IPS DF 4.7 (cell line): ENCODE results near the gene CHAC1.
"Not testable (repeated sequence)": the region's sequence is repeated elsewhere in the genome, so short reads cannot be mapped to it uniquely, and the experiment has no call there.

Experiments
- DNase-seq: peaks from one replicate; pipeline ENCODE4 v3.0.0-alpha.2; 2013; ENCODE audit warnings: low spot score; ENCODE audit errors: extremely low read depth

CHAC1 gene

DNA sequence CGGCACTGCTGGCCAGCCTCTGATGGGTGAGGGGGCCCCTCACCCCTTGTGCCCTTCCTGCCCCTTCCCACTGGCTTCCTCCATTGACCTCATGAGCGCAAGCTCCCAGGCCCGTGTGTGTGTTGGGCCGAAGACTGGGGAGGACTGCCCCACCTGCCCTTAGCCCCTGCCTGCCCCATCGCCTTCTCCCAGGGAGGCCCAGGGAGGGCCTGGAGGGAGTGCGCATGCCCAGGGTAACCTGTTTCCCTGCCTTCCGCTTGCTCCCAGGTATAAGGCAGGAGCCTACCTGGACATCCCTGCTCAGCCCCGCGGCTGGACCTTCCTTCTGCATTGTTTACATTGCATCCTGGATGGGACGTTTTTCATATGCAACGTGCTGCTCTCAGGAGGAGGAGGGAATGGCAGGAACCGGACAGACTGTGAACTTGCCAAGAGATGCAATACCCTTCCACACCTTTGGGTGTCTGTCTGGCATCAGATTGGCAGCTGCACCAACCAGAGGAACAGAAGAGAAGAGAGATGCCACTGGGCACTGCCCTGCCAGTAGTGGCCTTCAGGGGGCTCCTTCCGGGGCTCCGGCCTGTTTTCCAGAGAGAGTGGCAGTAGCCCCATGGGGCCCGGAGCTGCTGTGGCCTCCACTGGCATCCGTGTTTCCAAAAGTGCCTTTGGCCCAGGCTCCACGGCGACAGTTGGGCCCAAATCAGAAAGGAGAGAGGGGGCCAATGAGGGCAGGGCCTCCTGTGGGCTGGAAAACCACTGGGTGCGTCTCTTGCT is 15.3 kb upstream of the CHAC1 start:
- DNase-seq: no peak

GRCh38 chr15:40938536-40938870 is 14.8 kb upstream of the CHAC1 start:
- DNase-seq: no peak

DNA sequence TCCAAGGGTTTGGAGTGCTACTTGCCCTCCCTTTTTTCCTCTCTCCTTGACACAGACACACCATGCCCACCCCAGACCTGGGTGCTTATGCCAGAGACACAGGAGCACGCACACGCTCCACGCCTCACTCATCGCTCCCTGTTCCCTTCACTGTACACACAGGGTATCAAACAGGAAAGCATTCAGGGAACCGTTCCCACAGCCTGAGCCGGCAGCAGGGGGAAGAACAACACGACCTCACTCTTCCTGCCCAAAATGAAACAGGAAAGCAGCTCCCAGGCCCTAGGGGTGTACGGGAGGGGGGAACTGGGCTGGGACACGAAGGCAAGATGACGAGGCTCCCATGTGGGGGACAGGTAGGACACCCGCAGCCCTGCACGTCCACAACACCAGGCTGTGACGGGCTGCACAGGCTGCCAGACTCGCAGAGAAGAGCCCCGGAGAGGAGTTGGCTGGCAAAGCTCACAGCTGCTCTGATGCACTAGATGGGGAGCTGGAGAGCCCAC is 12.9 kb upstream of the CHAC1 start:
- no peak for DNase-seq

DNA sequence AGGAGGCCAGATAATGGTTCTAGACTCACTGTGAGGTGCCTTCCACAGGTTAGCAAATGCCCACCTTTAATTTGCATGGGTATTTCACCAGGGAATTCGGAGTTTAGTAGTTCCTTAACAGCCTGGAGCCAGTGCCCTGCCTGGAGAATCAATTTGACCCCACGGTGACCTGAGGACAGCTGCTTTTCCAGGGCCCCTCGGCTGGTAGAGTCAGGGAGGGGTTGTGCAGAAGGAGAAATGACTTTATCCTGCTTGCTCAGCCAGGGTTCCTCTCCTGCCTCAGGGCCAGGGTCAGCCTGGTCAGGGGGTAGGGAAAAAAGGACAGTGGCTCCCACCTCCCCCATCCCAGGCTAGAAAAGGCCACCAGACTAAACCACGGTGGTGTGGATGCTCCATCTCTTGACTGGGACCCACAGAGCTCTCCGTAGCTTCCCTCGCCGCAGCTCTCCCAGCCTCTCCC is 12.2 kb upstream of the CHAC1 start:
- DNase-seq: no peak

GRCh38 chr15:40941528-40942336 is 11.5 kb upstream of the CHAC1 start:
- DNase-seq: no peak

DNA sequence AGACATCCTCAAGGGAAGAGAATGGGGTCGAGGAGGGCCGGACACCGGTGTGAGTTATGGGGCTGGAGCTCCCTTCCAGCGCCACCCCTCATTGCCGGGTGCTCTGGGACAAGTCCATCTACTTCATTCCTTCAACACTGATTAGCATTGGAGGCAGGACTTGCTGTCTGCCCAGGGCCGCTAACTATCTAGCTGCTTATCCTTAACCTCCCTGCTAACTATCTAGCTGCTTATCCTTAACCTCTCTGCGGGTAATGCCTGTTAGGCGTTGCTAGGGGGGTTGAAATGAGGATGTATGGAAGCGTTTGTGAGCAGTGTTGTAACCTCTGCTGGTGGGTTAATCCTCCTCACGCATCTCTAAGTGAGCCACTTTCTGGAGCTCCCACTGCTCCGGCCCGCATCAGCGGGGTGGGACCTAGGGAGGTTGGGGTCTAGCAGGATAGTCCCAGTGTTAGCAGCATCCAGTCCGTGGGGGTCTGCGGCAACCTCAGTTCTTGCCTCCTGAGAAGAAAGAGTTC is 10.9 kb upstream of the CHAC1 start:
- DNase-seq: no peak

DNA sequence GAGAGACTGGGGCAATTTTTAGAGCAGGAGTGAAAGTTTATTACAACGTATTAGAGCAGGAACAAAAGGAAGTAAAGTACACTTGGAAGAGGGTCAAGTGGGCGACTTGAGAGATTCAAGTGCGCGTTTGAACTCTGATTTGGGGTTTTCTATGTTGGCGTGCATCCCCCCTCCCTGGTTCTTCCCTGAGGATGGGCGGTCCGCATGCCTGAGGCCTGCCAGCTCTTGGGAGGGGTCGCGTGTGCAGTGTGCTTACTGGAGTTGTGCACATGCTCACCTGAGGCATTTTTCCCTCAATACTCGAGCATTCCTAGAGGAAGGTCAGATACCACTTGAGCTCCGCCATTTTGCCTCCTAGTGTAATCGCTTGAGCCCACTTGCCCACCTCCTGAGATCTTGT is 10.4 kb upstream of the CHAC1 start:
- DNase-seq: no peak

DNA sequence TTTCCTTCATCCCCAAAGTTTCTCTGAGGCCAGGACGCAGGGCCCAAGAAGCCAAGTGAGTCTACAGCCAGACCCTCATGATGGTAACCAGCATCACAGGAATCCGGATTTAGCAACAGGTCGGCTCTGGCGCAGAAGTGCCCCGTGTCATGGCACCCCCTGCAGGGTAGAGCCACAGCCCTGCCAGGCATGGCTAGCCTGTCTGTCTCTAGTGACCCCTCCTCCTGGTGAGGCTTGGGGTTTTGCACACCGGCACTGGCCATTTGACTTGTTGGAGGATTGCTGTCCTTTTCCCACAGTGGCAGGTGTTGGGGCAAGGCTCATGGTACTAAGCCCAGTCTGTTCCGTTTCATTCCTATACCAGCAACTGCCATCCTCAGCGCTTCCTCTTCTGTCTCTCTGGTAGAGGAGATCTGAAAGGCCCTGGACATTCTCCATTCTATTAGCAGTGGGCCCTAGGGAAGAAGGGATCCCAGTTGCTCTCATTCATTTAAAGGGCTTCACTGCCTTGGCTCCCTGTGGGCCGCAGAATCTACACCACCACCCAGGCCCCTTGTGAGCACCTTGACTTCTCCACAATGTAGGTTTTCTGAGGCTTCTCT is 9.4 kb upstream of the CHAC1 start:
- DNase-seq: no peak

DNA sequence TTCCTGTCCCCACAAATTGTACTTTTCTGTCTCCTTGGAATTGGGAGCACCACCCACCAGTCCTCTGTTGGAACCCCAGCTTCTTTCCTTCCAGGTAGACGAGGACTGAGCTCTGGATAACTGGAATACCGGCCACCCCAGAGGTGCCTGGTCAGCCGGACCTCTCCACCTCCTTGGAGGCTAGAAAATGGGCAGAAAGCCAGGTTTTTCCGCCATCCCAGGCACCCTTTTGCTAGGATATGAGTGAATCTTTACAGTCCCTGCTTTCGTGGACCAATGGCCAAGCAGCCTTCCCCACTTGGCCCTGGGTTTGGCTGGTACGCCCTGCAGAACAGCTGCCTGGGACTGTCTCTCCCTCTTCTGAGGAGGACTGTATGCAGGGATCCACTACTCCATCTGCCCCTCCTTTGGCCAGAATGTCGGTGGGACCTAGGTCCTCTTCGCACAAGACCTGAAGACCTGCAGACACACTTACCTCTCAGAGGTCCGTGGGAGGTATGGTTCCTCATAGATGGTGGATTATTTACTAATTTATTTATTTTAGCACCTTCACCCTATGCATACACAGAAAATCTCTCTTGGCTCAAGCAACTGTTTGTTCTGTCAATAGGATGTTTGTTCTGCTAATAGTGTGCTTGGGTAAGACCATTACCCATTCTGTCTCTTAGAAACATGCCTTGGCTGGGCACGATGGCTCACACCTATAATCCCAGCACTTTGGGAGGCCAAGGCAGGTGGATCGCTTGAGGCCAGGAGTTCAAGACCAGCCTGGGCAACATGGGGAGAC is 8.6 kb upstream of the CHAC1 start:
- no peak for DNase-seq

- no peak for DNase-seq
Observed at GRCh38 chr15:40948706-40949473, 4.4 kb upstream of the CHAC1 start.

GRCh38 chr15:40949756-40950207 is 3.5 kb upstream of the CHAC1 start:
- no peak for DNase-seq

DNA sequence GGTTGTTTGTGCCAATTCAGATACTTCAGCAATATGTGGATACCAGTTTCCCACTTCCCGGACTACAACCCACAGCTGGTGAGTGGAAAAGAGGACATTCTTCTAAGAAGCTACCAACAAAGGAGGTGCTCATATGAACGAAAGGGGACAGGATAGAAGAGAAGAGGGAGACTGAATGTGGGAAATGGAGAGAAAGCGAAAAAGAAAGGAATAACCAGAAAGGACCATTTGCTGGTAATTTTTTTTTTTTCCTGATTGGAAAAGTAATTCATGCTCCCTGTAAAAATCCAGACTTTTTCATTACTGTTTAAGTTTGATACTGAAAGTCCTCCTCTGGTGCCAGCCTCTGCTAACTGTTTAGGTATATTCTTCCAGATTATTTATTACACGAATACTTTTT is 1.5 kb upstream of the CHAC1 start:
- DNase-seq: no peak

DNA sequence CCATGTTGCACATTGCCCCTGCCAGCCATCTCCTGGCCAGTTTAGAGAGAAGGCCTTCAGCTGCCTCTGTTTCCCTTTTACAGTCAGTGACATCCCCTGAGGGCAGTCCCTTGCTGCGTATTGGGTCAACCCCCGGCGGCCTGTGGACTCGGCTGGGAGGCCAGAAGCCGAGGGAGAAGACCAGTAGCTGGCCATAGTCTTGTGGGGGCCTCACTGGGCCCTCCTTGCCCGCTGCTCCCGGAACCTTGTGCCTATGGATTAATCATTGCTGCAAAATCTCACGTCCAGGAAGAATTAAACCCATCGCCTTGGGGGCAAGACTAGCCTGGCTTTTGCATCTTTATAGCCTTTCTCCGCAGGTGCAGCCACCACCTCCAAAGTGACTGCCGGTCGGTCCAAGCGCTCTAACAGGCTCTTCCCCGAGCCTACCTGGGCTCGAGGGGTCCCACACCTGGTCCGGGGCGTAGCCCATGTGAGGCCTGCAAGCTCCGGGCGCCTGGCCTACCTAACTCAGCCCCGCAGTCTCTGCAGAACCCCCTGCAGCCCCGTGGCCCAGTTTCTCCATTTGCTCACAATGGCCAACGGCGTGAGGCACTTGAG is 870 bp upstream of the CHAC1 start:
- DNase-seq: no peak

GRCh38 chr15:40953713-40954074 is 423 bp downstream of the CHAC1 start:
- DNase-seq: no peak

DNA sequence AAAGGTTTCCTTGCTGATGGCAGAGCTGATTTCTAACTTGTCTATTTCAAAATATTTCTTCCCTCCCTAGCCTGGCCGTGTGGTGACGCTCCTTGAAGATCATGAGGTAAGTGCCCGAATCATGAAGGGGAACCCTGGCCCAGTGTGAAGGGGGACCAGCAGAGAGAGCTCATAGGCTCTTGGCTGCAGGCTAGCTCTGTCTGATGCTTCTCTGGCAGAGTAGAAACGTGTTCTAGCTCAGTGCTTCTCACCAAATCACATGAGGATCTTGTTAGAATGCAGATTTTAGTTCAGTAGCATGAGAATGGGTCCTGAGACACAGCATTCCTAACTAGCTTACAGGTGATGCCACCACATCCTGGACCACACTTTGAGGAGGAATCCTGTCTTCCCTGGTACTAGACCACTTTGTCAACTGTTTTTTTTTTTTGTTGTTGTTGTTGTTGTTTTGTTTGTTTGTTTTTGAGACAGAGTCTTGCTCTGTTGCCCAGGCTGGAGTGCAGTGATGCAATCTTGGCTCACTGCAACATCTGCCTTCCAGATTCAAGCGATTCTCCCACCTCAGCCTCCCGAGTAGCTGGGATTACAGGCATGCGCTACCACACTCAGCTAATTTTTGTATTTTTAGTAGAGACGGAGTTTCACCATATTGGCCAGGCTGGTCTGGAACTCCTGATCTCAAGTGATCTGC is 1.0 kb downstream of the CHAC1 start:
- DNase-seq: not testable (repeated sequence)

DNA sequence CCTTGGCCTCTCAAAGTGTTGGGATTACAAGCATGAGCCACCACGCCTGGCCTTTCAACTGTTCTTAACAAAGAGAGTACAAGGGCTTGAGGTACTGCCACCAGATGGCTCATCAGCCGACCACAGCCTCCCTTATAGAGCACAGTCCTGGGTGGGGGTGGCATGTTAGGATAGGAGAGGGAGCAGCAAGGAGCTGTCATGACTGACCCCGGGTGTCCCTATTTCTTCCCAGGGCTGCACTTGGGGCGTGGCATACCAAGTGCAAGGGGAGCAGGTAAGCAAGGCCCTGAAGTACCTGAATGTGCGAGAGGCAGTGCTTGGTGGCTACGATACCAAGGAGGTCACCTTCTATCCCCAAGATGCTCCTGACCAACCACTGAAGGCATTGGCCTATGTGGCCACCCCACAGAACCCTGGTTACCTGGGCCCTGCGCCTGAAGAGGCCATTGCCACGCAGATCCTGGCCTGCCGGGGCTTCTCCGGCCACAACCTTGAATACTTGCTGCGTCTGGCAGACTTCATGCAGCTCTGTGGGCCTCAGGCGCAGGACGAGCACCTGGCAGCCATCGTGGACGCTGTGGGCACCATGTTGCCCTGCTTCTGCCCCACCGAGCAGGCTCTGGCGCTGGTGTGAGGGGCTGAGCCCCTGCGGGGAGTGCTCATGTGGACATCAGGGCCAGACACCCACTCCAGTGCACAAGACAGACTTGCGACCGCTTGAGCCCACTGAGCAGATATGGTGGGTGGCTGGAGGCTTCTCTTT is 2.1 kb downstream of the CHAC1 start:
- DNase-seq: no peak

GRCh38 chr15:40955930-40956540 is 2.8 kb downstream of the CHAC1 start:
- DNase-seq: no peak

DNA sequence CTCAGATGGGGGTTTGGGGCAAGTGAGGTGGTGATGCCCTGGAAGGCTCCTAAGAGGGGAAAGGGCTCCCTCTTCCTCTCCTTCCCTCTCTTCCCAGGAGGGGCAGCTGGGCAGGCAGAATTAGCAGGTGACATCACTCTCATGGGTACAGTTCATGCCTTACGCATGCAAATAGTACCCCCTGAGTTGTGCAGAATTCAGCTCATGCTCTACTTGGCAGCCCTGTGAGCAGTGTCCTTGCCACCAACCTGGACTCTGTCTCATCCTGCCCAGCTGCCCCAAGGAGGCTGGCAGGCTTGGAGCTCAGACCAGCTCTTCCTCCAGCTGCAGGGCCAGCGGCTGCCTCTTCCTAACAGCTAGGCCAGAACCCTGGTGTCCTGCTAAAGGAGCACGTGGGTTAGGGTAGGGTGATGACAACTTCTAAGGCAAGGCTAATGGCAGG is 3.3 kb downstream of the CHAC1 start:
- no peak for DNase-seq
